Adipocyte (in vitro differentiated cells): ENCODE data around the gene PCDHB11.
"Not testable (repeated sequence)": the region's sequence is repeated elsewhere in the genome, so short reads cannot be mapped to it uniquely, and the experiment has no call there.

Source experiments
- DNase-seq: peaks from one replicate; pipeline ENCODE4 v3.0.0-alpha.2; 2015; ENCODE audit warnings: low read depth
- H3K27me3 ChIP-seq: replicated peaks from 2 replicates; pipeline ENCODE4 v1.7.0; 2013; ENCODE audit warnings: mild to moderate bottlenecking, low read length, moderate library complexity; ENCODE audit not compliant: control insufficient read depth, insufficient read depth
- H3K36me3 ChIP-seq: 2 replicates; pipeline ENCODE4 v1.7.0; 2013; ENCODE audit warnings: low read length, mild to moderate bottlenecking, moderate library complexity; ENCODE audit not compliant: control insufficient read depth, insufficient read depth, severe bottlenecking
- H3K4me1 ChIP-seq: 2 replicates; pipeline ENCODE4 v1.7.0; 2013; ENCODE audit warnings: mild to moderate bottlenecking, low read length, moderate library complexity; ENCODE audit not compliant: control insufficient read depth, insufficient read depth
- H3K4me3 ChIP-seq: 2 replicates; pipeline ENCODE4 v1.7.0; 2013; ENCODE audit warnings: mild to moderate bottlenecking, low read length, moderate library complexity
- H3K9ac ChIP-seq: 2 replicates; pipeline ENCODE4 v1.7.0; 2013; ENCODE audit warnings: mild to moderate bottlenecking, low read length, moderate library complexity
- H3K9me3 ChIP-seq: 2 replicates; pipeline ENCODE4 v1.7.0; 2013; ENCODE audit warnings: mild to moderate bottlenecking, low read length, moderate library complexity; ENCODE audit not compliant: control insufficient read depth

The PCDHB11 gene

GRCh38 chr5:141199359-141200235 is at the start of gene PCDHB11:
Gene PCDHB11 (plus strand): TSS chr5:141199627. CDS start chr5:141199775, 148 bp downstream.
- Histone ChIP-seq H3K4me1 (no peaks in the 10 kb centered on the region), H3K36me3 (no peaks in the 10 kb centered on the region), H3K4me3 (peak within 1 kb of the TSS; percentile 42), H3K9ac (no peak within 1 kb of the TSS), H3K27me3 (no peaks in the 10 kb centered on the region), H3K9me3 (peaks cover 60% of the 10 kb centered on the region)
- DNase-seq = no peak

DNA sequence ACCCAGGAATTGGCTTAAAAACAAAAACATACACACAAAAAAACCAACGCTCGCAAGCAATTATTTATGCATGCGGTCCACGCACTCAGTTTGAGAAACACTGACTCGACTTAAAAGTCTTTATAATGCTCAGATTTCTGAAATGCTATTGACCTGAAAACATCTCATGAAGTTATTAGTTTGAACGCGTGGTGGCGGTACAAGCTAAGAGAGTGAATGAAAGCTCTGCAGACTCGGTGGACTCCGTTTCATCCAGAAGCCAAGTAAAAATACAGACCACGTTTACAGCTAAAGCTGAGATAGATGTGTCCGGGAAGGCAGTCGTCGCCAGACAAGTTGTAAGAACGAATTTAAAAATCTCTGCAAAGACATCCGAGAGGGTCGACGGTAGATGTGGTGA is 49.6 kb upstream of the PCDHB11 start, which contains the start of gene PCDHB6:
PCDHB6 (plus strand) TSS at position 246 of the 400 bp plus-strand sequence. CDS start 201 bp downstream, outside the sequence.
- Histone ChIP-seq H3K4me3 (peak within 1 kb of the TSS; percentile 56), H3K9ac (no peak within 1 kb of the TSS), H3K9me3 (peaks cover 18% of the 10 kb centered on the region), H3K4me1 (no peaks in the 10 kb centered on the region), H3K36me3 (no peaks in the 10 kb centered on the region), H3K27me3 (no peaks in the 10 kb centered on the region)
- peak; percentile 45 for DNase-seq

DNA sequence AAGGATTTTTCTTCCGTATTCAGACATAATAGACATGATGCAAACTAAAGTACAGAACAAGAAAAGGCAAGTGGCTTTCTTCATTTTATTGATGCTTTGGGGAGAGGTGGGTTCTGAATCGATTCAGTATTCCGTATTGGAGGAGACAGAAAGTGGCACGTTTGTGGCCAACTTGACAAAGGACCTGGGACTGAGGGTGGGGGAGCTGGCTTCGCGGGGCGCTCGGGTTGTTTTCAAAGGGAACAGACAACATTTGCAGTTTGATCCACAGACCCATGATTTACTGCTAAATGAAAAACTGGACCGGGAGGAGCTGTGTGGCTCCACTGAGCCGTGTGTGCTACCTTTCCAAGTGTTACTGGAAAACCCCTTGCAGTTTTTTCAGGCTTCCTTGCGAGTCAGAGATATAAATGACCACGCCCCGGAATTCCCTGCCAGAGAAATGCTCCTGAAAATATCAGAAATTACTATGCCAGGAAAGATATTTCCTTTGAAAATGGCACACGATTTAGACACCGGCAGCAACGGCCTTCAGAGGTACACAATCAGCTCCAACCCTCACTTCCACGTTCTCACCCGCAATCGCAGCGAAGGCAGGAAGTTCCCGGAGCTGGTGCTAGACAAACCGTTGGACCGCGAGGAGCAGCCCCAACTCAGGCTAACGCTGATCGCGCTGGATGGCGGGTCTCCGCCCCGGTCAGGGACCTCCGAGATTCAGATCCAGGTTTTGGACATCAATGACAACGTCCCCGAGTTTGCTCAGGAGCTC is 49.0 kb upstream of the PCDHB11 start:
- H3K4me3 ChIP-seq = peak overlapping the region; percentile 56
- no peaks in the 10 kb centered on the region for H3K27me3 ChIP-seq
- no peaks in the 10 kb centered on the region for H3K36me3 ChIP-seq
- peaks cover 18% of the 10 kb centered on the region for H3K9me3 ChIP-seq
- no peak overlapping the region for H3K9ac ChIP-seq
- no peak for DNase-seq
- H3K4me1 ChIP-seq = no peaks in the 10 kb centered on the region

DNA sequence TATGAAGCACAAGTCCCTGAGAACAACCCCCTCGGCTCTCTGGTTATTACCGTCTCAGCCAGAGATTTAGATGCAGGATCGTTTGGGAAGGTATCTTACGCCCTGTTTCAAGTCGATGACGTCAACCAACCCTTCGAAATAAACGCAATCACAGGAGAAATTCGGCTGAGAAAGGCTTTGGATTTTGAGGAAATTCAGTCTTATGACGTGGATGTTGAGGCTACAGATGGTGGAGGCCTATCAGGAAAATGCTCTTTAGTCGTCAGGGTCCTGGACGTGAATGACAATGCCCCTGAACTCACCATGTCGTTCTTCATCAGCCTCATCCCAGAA is 48.5 kb upstream of the PCDHB11 start:
- Histone ChIP-seq H3K27me3 (no peaks in the 10 kb centered on the region), H3K4me3 (no peak overlapping the region), H3K9me3 (peaks cover 23% of the 10 kb centered on the region), H3K36me3 (no peaks in the 10 kb centered on the region), H3K4me1 (no peaks in the 10 kb centered on the region), H3K9ac (no peak overlapping the region)
- DNase-seq = no peak

DNA sequence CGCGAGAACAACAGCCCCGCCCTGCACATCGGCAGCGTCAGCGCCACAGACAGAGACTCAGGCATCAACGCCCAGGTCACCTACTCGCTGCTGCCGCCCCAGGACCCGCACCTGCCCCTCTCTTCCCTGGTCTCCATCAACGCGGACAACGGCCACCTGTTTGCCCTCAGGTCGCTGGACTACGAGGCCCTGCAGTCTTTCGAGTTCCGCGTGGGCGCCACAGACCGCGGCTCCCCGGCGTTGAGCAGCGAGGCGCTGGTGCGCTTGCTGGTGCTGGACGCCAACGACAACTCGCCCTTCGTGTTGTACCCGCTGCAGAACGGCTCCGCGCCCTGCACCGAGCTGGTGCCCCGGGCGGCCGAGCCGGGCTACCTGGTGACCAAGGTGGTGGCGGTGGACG is 47.8 kb upstream of the PCDHB11 start:
- H3K4me1 ChIP-seq, H3K36me3 ChIP-seq, H3K4me3 ChIP-seq, H3K27me3 ChIP-seq, DNase-seq, H3K9ac ChIP-seq: not testable (repeated sequence)
- H3K9me3 ChIP-seq = peaks cover 30% of the 10 kb centered on the region

DNA sequence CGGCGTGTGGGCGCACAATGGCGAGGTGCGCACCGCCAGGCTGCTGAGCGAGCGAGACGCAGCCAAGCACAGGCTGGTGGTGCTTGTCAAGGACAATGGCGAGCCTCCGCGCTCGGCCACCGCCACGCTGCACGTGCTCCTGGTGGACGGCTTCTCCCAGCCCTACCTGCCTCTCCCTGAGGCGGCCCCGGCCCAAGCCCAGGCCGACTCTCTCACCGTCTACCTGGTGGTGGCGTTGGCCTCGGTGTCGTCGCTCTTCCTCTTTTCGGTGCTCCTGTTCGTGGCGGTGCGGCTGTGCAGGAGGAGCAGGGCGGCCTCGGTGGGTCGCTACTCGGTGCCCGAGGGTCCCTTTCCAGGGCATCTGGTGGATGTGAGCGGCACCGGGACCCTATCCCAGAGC is 47.3 kb upstream of the PCDHB11 start:
- H3K9me3 ChIP-seq = peaks cover 35% of the 10 kb centered on the region
- H3K36me3 ChIP-seq, H3K27me3 ChIP-seq, H3K9ac ChIP-seq, H3K4me3 ChIP-seq, H3K4me1 ChIP-seq, DNase-seq: not testable (repeated sequence)

GRCh38 chr5:141155540-141156374 is 43.7 kb upstream of the PCDHB11 start:
- Histone ChIP-seq H3K9me3 (peaks cover 30% of the 10 kb centered on the region), H3K4me1 (no peaks in the 10 kb centered on the region), H3K4me3 (no peak overlapping the region), H3K9ac (no peak overlapping the region), H3K27me3 (no peaks in the 10 kb centered on the region), H3K36me3 (no peaks in the 10 kb centered on the region)
- DNase-seq = no peak

GRCh38 chr5:141157356-141157755 is 42.1 kb upstream of the PCDHB11 start:
- not testable (repeated sequence) for H3K9ac ChIP-seq, H3K36me3 ChIP-seq, H3K4me3 ChIP-seq, H3K4me1 ChIP-seq, DNase-seq, H3K27me3 ChIP-seq
- peaks cover 26% of the 10 kb centered on the region for H3K9me3 ChIP-seq

- not testable (repeated sequence) for H3K4me3 ChIP-seq, H3K36me3 ChIP-seq
Measured at GRCh38 chr5:141157901-141158300, 41.5 kb upstream of the PCDHB11 start.

DNA sequence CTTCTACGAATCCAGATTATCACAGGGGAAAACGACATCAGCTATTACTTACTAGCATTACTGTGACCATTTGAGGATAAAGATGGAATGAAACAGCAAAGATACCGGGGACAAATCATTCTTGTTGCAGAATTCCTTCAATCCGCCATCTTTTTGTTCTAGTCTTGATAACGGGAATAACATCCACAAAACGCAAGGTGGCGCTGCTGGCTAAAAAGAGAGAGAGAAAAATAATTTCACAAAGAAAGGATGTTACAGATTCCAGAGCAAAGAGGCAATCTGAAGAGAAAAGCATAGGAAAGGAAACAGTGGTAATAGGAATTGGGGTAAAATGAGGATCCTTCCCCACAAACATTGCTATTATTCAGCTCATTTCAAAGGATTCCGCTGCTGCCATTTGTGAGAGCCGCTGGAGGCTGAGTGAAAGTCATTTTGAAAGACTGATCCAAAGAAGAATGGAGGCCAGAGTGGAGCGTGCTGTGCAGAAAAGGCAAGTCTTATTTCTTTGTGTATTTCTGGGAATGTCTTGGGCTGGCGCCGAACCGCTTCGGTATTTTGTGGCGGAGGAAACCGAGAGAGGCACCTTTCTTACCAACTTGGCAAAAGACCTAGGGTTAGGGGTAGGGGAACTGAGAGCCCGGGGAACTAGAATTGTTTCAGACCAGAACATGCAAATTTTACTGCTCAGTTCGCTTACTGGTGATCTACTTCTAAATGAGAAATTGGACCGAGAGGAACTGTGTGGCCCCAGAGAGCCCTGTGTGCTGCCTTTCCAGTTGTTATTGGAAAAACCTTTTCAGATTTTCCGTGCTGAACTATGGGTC is 26.8 kb upstream of the PCDHB11 start, which contains the start of gene PCDHB7:
PCDHB7 (plus strand) TSS at position 264 of the 824 bp plus-strand sequence; CDS start at position 456, 192 bp downstream.
- Histone ChIP-seq H3K36me3 (no peaks in the 10 kb centered on the region), H3K27me3 (no peaks in the 10 kb centered on the region), H3K9me3 (peaks cover 29% of the 10 kb centered on the region), H3K9ac (no peak within 1 kb of the TSS), H3K4me1 (peaks cover 3% of the 10 kb centered on the region), H3K4me3 (peak within 1 kb of the TSS; percentile 70)
- DNase-seq = peak; percentile 79

More at GRCh38 chr5:141157901-141158300, 41.5 kb upstream of the PCDHB11 start:
- H3K9me3 ChIP-seq = peaks cover 28% of the 10 kb centered on the region
- not testable (repeated sequence) for H3K27me3 ChIP-seq, H3K9ac ChIP-seq, DNase-seq, H3K4me1 ChIP-seq
